K562 (cell line): ENCODE data around the gene PGS1. TPM values are rescaled to one million over a fixed set of nuclear protein-coding genes. Genes with fewer than 3 reads are reported as not detected.

Experiments used
- ETS1 ChIP-seq: conservative IDR thresholded peaks from 2 replicates; pipeline ENCODE4 v1.6.1; 2011; ENCODE audit warnings: low read depth, mild to moderate bottlenecking, low read length; ENCODE audit not compliant: control insufficient read depth
- JUNB ChIP-seq: fragments of 450-650 bp; formaldehyde crosslinking; conservative IDR thresholded peaks from 2 replicates; pipeline ENCODE4 v1.4.0; 2020; ENCODE audit warnings: mild to moderate bottlenecking
- KLF16 ChIP-seq: IDR thresholded peaks from 2 replicates; pipeline ENCODE4 v1.6.1; 2016; ENCODE audit warnings: antibody characterized with exemption
- MCM7 ChIP-seq, 2 experiments: fragments of 450-650 bp; IDR thresholded peaks; 2 replicates each; pipeline ENCODE4 v1.6.1; 2016 to 2018
- PRMT5 ChIP-seq: sonication (generic); formaldehyde crosslinking; IDR thresholded peaks from 2 replicates; pipeline ENCODE4 v1.5.0; 2020; ENCODE audit warnings: missing genetic modification reagents
- RNF2 ChIP-seq: sonication (generic); IDR thresholded peaks from 2 replicates; pipeline ENCODE4 v1.6.1; 2016
- SAP30 ChIP-seq: fragments of 200-600 bp; sonication (generic); IDR thresholded peaks from 2 replicates; pipeline ENCODE4 v1.6.1; 2012; ENCODE audit warnings: borderline replicate concordance, low read depth, mild to moderate bottlenecking, moderate library complexity, low read length, control low read depth, inconsistent platforms; ENCODE audit not compliant: insufficient read depth, poor library complexity, severe bottlenecking
- SMAD4 ChIP-seq: fragments of 250-450 bp; sonication (Bioruptor Pico); conservative IDR thresholded peaks from 2 replicates; pipeline ENCODE4 v1.8.0; 2021; ENCODE audit warnings: inconsistent platforms, mild to moderate bottlenecking, moderate library complexity
- ZBED1 ChIP-seq: IDR thresholded peaks from 2 replicates; pipeline ENCODE4 v1.6.1; 2014
- ZNF79 ChIP-seq: fragments of 250-450 bp; sonication (Bioruptor Pico); IDR thresholded peaks from 2 replicates; pipeline ENCODE4 v1.4.0; 2020; ENCODE audit warnings: low read depth, mild to moderate bottlenecking, moderate library complexity
- polyA plus RNA-seq, 8 experiments: library from polyadenylated mRNA; depleted of rRNA in 4 of 8; stranded (reverse) in 5 of 8; unstranded in 3 of 8; fragments of >200 nt; fragmentation: Nextera tagmentation in 2 of 8; fragmentation: Illumina TruSeq in 1 of 8; extraction: Ambion mirVana in 2 of 8; extraction: Trizol in 1 of 8; gene quantifications; 2 replicates each; pipeline versions ENCODE4 v1.2.1 to v1.2.3, GENCODE V29; 2011 to 2014; ENCODE audit warnings: inconsistent platforms in 1 of 8, missing spikeins in 1 of 8
- total RNA-seq, 7 experiments: library from RNA; depleted of rRNA in 6 of 7; stranded (reverse); fragments of >200 nt in 6 of 7; fragmentation: Illumina TruSeq in 2 of 7; extraction: Trizol in 2 of 7; gene quantifications; 2 replicates each; pipeline versions ENCODE4 v1.2.1 to v1.2.3, GENCODE V29; 2011 to 2021; ENCODE audit warnings: low replicate concordance in 1 of 7

Gene PGS1
- total and polyA plus RNA-seq, 9 of the 15 experiments (the other 6 are each of a cell fraction or from before 2014, with no cell fraction given): 1.3 to 39.4 (median 22.3) TPM

DNA sequence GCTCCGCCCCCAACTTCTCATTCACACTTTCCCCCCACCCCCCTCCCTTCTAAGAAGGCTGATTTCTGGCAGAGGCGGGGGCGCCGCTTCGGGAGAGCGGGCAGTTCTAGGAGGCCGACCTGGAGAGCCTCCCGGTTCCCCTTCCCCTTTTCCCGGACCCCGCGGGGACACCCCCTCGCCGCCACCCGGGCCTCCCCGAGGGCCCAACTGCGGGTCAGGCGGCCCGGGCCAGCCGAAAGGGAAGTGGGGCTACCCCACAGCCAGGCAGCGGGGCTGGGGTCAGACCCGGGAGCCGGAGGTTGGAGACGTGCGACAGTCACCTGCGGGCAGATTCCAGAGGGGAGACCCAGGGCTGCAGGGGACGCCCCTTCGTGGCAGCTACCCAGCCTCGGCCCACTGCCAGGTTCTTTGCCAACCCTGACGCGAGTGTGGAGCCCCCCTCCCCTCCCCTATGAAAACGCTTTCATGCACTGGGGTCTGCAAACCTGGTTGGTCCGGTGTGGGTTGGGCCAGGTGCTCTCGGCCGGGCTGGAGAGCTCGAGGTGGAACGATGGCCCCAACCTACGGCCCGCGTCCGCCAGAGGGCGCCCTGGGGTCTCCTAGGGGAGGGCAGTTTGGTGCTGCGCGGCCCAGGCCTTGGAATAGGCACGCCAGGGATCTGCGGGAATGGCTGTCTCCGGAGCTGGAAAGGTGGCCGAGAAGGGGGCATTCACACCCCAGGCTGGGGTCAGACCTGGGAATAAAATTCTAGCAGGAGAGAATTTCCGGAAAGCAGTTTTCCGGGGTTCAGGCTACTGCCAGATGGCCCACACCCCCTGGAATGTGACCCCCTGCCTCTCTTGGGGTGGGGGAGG is 17.9 kb upstream of the PGS1 start (continued):
- 0 out of 2 replicates have a peak, but pooled peaks have one; percentile 26 for TF ChIP-seq RNF2
- TF ChIP-seq ZNF79 (CRISPR knock-in tag): no peak
- no peak for TF ChIP-seq ETS1
- 0 out of 2 replicates have a peak, but pooled peaks have one; percentile 5 for TF ChIP-seq KLF16
- no peak for TF ChIP-seq JUNB (CRISPR knock-in tag)
- TF ChIP-seq SAP30: peak; percentile 21
- TF ChIP-seq SMAD4 (CRISPR knock-in tag): peak; percentile 12
- no peak for TF ChIP-seq ZBED1
- TF ChIP-seq MCM7 (IDR thresholded peaks at IDR 0.05): no peak
- no peak for TF ChIP-seq PRMT5 (CRISPR knock-in tag)
